Neural cell (in vitro differentiated cells): Measurements from ENCODE around the gene TCF4. TPM values are rescaled to one million over a fixed set of nuclear protein-coding genes. Genes with fewer than 3 reads are reported as not detected.

Experiments
- H2AFZ ChIP-seq: fragments of 200-600, 300-800 bp; sonication (generic), shearing (Covaris generic); 2 replicates; pipeline ENCODE4 v1.6.0; 2014; ENCODE audit warnings: low read depth, mild to moderate bottlenecking, antibody characterized with exemption, low read length, moderate library complexity
- H3F3A ChIP-seq: fragments of 200-600 bp; shearing (Covaris generic); 2 replicates; pipeline ENCODE4 v1.6.1; 2016; ENCODE audit warnings: mild to moderate bottlenecking, moderate library complexity, mixed read lengths, antibody characterized with exemption, low read length; ENCODE audit not compliant: insufficient read depth, poor library complexity, severe bottlenecking
- H3K27ac ChIP-seq: fragments of 200-600, 300-800 bp; sonication (generic), shearing (Covaris generic); 2 replicates; pipeline ENCODE4 v1.5.1; 2014; ENCODE audit warnings: mild to moderate bottlenecking, low read length, moderate library complexity
- H3K27me3 ChIP-seq: fragments of 300-800, 200-600 bp; sonication (generic), shearing (Covaris generic); 2 replicates; pipeline ENCODE4 v1.6.0; 2014; ENCODE audit warnings: mild to moderate bottlenecking, low read depth, low read length, moderate library complexity; ENCODE audit not compliant: insufficient read depth
- H3K36me3 ChIP-seq: fragments of 300-800, 200-600 bp; sonication (generic), shearing (Covaris generic); 2 replicates; pipeline ENCODE4 v1.5.1; 2014; ENCODE audit warnings: mild to moderate bottlenecking, antibody characterized with exemption, low read length, moderate library complexity; ENCODE audit not compliant: insufficient read depth
- H3K4me2 ChIP-seq: fragments of 300-800, 200-600 bp; sonication (generic), shearing (Covaris generic); 2 replicates; pipeline ENCODE4 v1.6.0; 2014; ENCODE audit warnings: mild to moderate bottlenecking, low read length
- H3K4me3 ChIP-seq: fragments of 300-800, 200-600 bp; sonication (generic), shearing (Covaris generic); 2 replicates; pipeline ENCODE4 v1.5.1; 2014; ENCODE audit warnings: mild to moderate bottlenecking, low read length, moderate library complexity
- H3K79me2 ChIP-seq: fragments of 200-600 bp; shearing (Covaris generic); replicated peaks from 2 replicates; pipeline ENCODE4 v1.6.0; 2014; ENCODE audit warnings: mild to moderate bottlenecking, low read length, moderate library complexity; ENCODE audit not compliant: insufficient read depth
- H3K9ac ChIP-seq: fragments of 300-800, 200-600 bp; sonication (generic), shearing (Covaris generic); 2 replicates; pipeline ENCODE4 v1.6.1; 2016; ENCODE audit warnings: mild to moderate bottlenecking, low read length, mixed read lengths
- H3K9me2 ChIP-seq: fragments of 200-600 bp; shearing (Covaris generic); 2 replicates; pipeline ENCODE4 v1.6.1; 2016; ENCODE audit warnings: mild to moderate bottlenecking, low read length, mixed read lengths; ENCODE audit not compliant: insufficient read depth
- H3K9me3 ChIP-seq: fragments of 200-600, 300-800 bp; sonication (generic), shearing (Covaris generic); 2 replicates; pipeline ENCODE4 v1.6.1; 2016; ENCODE audit warnings: mild to moderate bottlenecking, mixed run types, low read length, moderate library complexity, mixed read lengths
- H4K20me1 ChIP-seq: fragments of 200-600 bp; shearing (Covaris generic); 2 replicates; pipeline ENCODE4 v1.6.1; 2016; ENCODE audit warnings: mild to moderate bottlenecking, mixed run types; ENCODE audit not compliant: insufficient read depth
- CTCF ChIP-seq: fragments of 450-650 bp; IDR thresholded peaks from 2 replicates; pipeline ENCODE4 v1.5.1; 2014; ENCODE audit warnings: antibody characterized with exemption, mild to moderate bottlenecking, moderate library complexity; ENCODE audit not compliant: poor library complexity, severe bottlenecking
- EP300 ChIP-seq: fragments of 450-650 bp; conservative IDR thresholded peaks from 2 replicates; pipeline ENCODE4 v1.6.1; 2014; ENCODE audit warnings: antibody characterized with exemption, mild to moderate bottlenecking, moderate library complexity; ENCODE audit not compliant: poor library complexity, severe bottlenecking
- EZH2 ChIP-seq: fragments of 200-600, 300-800 bp; shearing (Covaris generic), sonication (generic); IDR thresholded peaks from 2 replicates; pipeline ENCODE4 v1.6.1; 2014; ENCODE audit warnings: antibody characterized with exemption, low read length, borderline replicate concordance, mild to moderate bottlenecking; ENCODE audit not compliant: insufficient read depth, poor library complexity, severe bottlenecking
- MXI1 ChIP-seq: fragments of 450-650 bp; conservative IDR thresholded peaks from 2 replicates; pipeline ENCODE4 v1.6.1; 2014; ENCODE audit warnings: antibody characterized with exemption, mild to moderate bottlenecking; ENCODE audit not compliant: poor library complexity, severe bottlenecking
- POLR2AphosphoS5 ChIP-seq: IDR thresholded peaks from 2 replicates; pipeline ENCODE4 v1.6.1; 2012
- RAD21 ChIP-seq: fragments of 450-650 bp; conservative IDR thresholded peaks from 2 replicates; pipeline ENCODE4 v1.6.1; 2014; ENCODE audit warnings: antibody characterized with exemption, mild to moderate bottlenecking, moderate library complexity
- SMC3 ChIP-seq: fragments of 450-650 bp; conservative IDR thresholded peaks from 2 replicates; pipeline ENCODE4 v1.6.1; 2014; ENCODE audit warnings: antibody characterized with exemption, mild to moderate bottlenecking, moderate library complexity; ENCODE audit not compliant: poor library complexity
- TAF1 ChIP-seq: IDR thresholded peaks from 2 replicates; pipeline ENCODE4 v1.6.1; 2012; ENCODE audit warnings: low read depth
- polyA plus RNA-seq: library from polyadenylated mRNA; depleted of rRNA; stranded (reverse); fragments of >200 nt; gene quantifications from 2 replicates; pipeline ENCODE4 v1.2.3, GENCODE V29; 2014
- TF ChIP-seq, protein P1 (sequence below): IDR thresholded peaks from 2 replicates; pipeline ENCODE4 v1.6.1; 2012; ENCODE audit warnings: borderline replicate concordance

Gene TCF4
- polyA plus RNA-seq, 1 donor from 2014 or later = 7.0 TPM

GRCh38 chr18:55462652-55463051 is 125.3 kb downstream of the TCF4 start:
- Histone ChIP-seq H3K36me3 (no peaks in the 10 kb centered on the region), H4K20me1 (no peaks in the 10 kb centered on the region), H3K9ac (no peak overlapping the region), H3K9me3 (no peaks in the 10 kb centered on the region), H3K4me2 (no peak overlapping the region), H3K9me2 (no peaks in the 10 kb centered on the region), H3K79me2 (no peaks in the 10 kb centered on the region), H3F3A (no peaks in the 10 kb centered on the region), H2AFZ (no peak overlapping the region), H3K4me3 (no peak overlapping the region), H3K27ac (no peak overlapping the region), H3K27me3 (no peaks in the 10 kb centered on the region)
- TF ChIP-seq SMC3 = no peak
- no peak for TF ChIP-seq TAF1
- no peak for TF ChIP-seq RAD21
- no peak for TF ChIP-seq CTCF
- TF ChIP-seq EP300 = no peak
- TF ChIP-seq MXI1 = no peak
- TF ChIP-seq EZH2 = no peak
- TF ChIP-seq POLR2AphosphoS5 = no peak
- TF ChIP-seq, protein P1, sequence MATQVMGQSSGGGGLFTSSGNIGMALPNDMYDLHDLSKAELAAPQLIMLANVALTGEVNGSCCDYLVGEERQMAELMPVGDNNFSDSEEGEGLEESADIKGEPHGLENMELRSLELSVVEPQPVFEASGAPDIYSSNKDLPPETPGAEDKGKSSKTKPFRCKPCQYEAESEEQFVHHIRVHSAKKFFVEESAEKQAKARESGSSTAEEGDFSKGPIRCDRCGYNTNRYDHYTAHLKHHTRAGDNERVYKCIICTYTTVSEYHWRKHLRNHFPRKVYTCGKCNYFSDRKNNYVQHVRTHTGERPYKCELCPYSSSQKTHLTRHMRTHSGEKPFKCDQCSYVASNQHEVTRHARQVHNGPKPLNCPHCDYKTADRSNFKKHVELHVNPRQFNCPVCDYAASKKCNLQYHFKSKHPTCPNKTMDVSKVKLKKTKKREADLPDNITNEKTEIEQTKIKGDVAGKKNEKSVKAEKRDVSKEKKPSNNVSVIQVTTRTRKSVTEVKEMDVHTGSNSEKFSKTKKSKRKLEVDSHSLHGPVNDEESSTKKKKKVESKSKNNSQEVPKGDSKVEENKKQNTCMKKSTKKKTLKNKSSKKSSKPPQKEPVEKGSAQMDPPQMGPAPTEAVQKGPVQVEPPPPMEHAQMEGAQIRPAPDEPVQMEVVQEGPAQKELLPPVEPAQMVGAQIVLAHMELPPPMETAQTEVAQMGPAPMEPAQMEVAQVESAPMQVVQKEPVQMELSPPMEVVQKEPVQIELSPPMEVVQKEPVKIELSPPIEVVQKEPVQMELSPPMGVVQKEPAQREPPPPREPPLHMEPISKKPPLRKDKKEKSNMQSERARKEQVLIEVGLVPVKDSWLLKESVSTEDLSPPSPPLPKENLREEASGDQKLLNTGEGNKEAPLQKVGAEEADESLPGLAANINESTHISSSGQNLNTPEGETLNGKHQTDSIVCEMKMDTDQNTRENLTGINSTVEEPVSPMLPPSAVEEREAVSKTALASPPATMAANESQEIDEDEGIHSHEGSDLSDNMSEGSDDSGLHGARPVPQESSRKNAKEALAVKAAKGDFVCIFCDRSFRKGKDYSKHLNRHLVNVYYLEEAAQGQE = no peak

DNA sequence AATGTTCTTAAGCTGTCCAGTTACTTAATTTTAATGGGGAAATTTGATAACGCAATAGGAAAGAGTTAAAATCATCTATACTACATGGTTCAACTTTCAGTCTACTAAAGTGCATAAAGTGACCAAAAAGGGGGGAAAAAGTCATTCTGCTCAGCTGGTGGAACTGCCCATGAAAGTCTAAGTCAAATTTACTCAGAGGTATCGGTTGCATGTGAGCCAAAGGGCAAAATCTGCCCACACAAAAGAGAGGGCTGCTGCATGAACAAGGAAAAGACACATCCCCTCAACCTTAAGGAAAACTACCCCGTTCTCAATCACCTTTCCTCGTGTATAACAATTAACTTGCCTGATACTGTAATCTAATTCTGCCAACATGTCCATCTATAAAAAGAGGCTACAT is 126.1 kb downstream of the TCF4 start:
- no peaks in the 10 kb centered on the region for H3K27me3 ChIP-seq
- no peak overlapping the region for H3K4me2 ChIP-seq
- no peak overlapping the region for H3K27ac ChIP-seq
- H3K36me3 ChIP-seq = no peaks in the 10 kb centered on the region
- no peaks in the 10 kb centered on the region for H4K20me1 ChIP-seq
- H2AFZ ChIP-seq = no peak overlapping the region
- no peaks in the 10 kb centered on the region for H3F3A ChIP-seq
- TF ChIP-seq POLR2AphosphoS5 = no peak
- no peak for TF ChIP-seq EZH2
- TF ChIP-seq SMC3 = no peak
- no peak for TF ChIP-seq MXI1
- no peaks in the 10 kb centered on the region for H3K9me3 ChIP-seq
- H3K4me3 ChIP-seq = no peak overlapping the region
- no peaks in the 10 kb centered on the region for H3K9me2 ChIP-seq
- H3K9ac ChIP-seq = no peak overlapping the region
- no peaks in the 10 kb centered on the region for H3K79me2 ChIP-seq
